ENCODE results near the gene RBM12. TPM values are rescaled to one million over a fixed set of nuclear protein-coding genes. Genes with fewer than 3 reads are reported as not detected.

The RBM12 gene
- total and polyA plus RNA-seq, 2 donors (not counting 3 experiments of a cell fraction or from before 2014, with no cell fraction given): 98.0 to 121 TPM

- Histone ChIP-seq H3K9me1 (replicated peaks; ENCODE audit: control insufficient read depth, extremely low read depth, insufficient read depth, low read length) (no peaks in the 10 kb centered on the region), H3K9me3 (replicated peaks; ENCODE audit: control insufficient read depth, insufficient read depth, low read length) (no peaks in the 10 kb centered on the region), H3K9ac (replicated peaks; ENCODE audit: extremely low read depth, insufficient read depth, low read length) (no peak overlapping the region), H3K4me3 (replicated peaks in 1 of 3; ENCODE audit: insufficient read depth in 1 of 3, low read depth in 1 of 3, low read length in 3 of 3) (no peak overlapping the region), H3K27ac (ENCODE audit: insufficient read depth, low read depth, low read length) (no peak overlapping the region), H4K20me1 (replicated peaks; ENCODE audit: control insufficient read depth, extremely low read depth, insufficient read depth, low read length) (no peaks in the 10 kb centered on the region), H3K4me1 (ENCODE audit: control insufficient read depth, extremely low read depth, insufficient read depth, low read length) (no peaks in the 10 kb centered on the region), H3K79me2 (ENCODE audit: control insufficient read depth, insufficient read depth, low read length) (no peaks in the 10 kb centered on the region), H3K36me3 (ENCODE audit: control insufficient read depth in 2 of 2, extremely low read depth in 1 of 2, insufficient read depth in 2 of 2, low read length in 2 of 2) (peaks cover 6 to 43% of the 10 kb centered on the region in 2 experiments), H3K4me2 (ENCODE audit: insufficient read depth, low read length) (no peak overlapping the region), H2AFZ (ENCODE audit: low read depth, low read length) (no peak overlapping the region), H3K27me3 (ENCODE audit: control insufficient read depth in 2 of 2, insufficient read depth in 2 of 2, low read length in 2 of 2) (no peaks in the 10 kb centered on the region)
- BruUV-seq (replicated peaks): no TSS peak
- CTCF ChIA-PET: no interaction called here
- no peak for FAIRE-seq
- intact Hi-C loops (cut with micrococcal nuclease) (no loop called here), dilution Hi-C loops (cut with MboI; ENCODE audit: extremely low pct_ligation_motif_present, low sequenced_read_pairs) (no loop called here)
- TF ChIP-seq FOS (IDR thresholded peaks at IDR 0.05; ENCODE audit: borderline replicate concordance, insufficient read depth, low read length) (no peak), MAX (IDR thresholded peaks at IDR 0.05; ENCODE audit: insufficient read depth, insufficient read length) (no peak), POLR2AphosphoS5 (IDR thresholded peaks at IDR 0.05; ENCODE audit: insufficient read depth, low read depth, low read length) (no peak), JUN (IDR thresholded peaks at IDR 0.05; ENCODE audit: borderline replicate concordance, insufficient read depth, insufficient read length, low read depth) (no peak), EZH2 (IDR thresholded peaks at IDR 0.05; ENCODE audit: borderline replicate concordance, low read depth, low read length, severe bottlenecking) (no peak), MYC (IDR thresholded peaks at IDR 0.05; ENCODE audit: low read depth, low read length) (no peak), POLR2A (IDR thresholded peaks at IDR 0.05; ENCODE audit: low read depth, low read length) (no peak), GATA2 (IDR thresholded peaks at IDR 0.05; ENCODE audit: insufficient read depth, insufficient read length, low read depth, low read length) (no peak)
- TF ChIP-seq, protein P1, sequence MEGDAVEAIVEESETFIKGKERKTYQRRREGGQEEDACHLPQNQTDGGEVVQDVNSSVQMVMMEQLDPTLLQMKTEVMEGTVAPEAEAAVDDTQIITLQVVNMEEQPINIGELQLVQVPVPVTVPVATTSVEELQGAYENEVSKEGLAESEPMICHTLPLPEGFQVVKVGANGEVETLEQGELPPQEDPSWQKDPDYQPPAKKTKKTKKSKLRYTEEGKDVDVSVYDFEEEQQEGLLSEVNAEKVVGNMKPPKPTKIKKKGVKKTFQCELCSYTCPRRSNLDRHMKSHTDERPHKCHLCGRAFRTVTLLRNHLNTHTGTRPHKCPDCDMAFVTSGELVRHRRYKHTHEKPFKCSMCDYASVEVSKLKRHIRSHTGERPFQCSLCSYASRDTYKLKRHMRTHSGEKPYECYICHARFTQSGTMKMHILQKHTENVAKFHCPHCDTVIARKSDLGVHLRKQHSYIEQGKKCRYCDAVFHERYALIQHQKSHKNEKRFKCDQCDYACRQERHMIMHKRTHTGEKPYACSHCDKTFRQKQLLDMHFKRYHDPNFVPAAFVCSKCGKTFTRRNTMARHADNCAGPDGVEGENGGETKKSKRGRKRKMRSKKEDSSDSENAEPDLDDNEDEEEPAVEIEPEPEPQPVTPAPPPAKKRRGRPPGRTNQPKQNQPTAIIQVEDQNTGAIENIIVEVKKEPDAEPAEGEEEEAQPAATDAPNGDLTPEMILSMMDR (IDR thresholded peaks at IDR 0.05; ENCODE audit: extremely low read depth in 1 of 2, insufficient read depth in 1 of 2, low read depth in 1 of 2, low read length in 2 of 2): no peak
- POLR2A ChIA-PET: no interaction called here
- DNase-seq (ENCODE audit: low read depth, low spot score): no peak
Measured at GRCh38 chr20:35629427-35630145, 35.1 kb downstream of the RBM12 start.

Data from endothelial cell of umbilical vein (primary cell).